HepG2 (cell line): ENCODE data around the gene RCOR3. TPM values are rescaled to one million over a fixed set of nuclear protein-coding genes. Genes with fewer than 3 reads are reported as not detected.

Source experiments
- DMAP1 ChIP-seq: IDR thresholded peaks from 2 replicates; pipeline ENCODE4 v1.6.1; 2016
- GATAD1 ChIP-seq: IDR thresholded peaks from 2 replicates; pipeline ENCODE4 v1.6.1; 2016; ENCODE audit warnings: missing genetic modification reagents, missing compliant biosample characterization
- HHEX ChIP-seq: IDR thresholded peaks from 2 replicates; pipeline ENCODE4 v1.6.1; 2016; ENCODE audit warnings: control low read depth
- YEATS4 ChIP-seq: sonication (generic); formaldehyde crosslinking; IDR thresholded peaks from 2 replicates; pipeline ENCODE4 v1.4.0; 2020; ENCODE audit warnings: missing genetic modification reagents, borderline replicate concordance
- ZNF136 ChIP-seq: sonication (generic); formaldehyde crosslinking; IDR thresholded peaks from 2 replicates; pipeline ENCODE4 v1.8.1; 2022; ENCODE audit warnings: low read depth, mild to moderate bottlenecking, moderate library complexity, missing genetic modification reagents
- polyA plus RNA-seq, 8 experiments: library from polyadenylated mRNA; depleted of rRNA in 3 of 8; stranded (reverse) in 7 of 8; unstranded in 1 of 8; fragments of >200 nt; fragmentation: Illumina TruSeq in 4 of 8; extraction: Trizol in 4 of 8; gene quantifications; 2 replicates each; pipeline versions ENCODE4 v1.2.1 to v1.2.3, GENCODE V29; 2011 to 2016; ENCODE audit warnings: low read depth in 4 of 8, missing spikeins in 1 of 8, mixed read lengths in 1 of 8; ENCODE audit not compliant: insufficient read depth in 1 of 8
- total RNA-seq, 5 experiments: library from RNA; depleted of rRNA; stranded (reverse); fragments of >200 nt; fragmentation: Illumina TruSeq; extraction: Trizol; gene quantifications; 2 replicates each; pipeline ENCODE4 v1.2.3, GENCODE V29; 2016; ENCODE audit warnings: low read depth in 1 of 5
- TF ChIP-seq, protein P1 (sequence below): sonication (generic); formaldehyde crosslinking; IDR thresholded peaks from 2 replicates; pipeline ENCODE4 v1.4.0; 2020; ENCODE audit warnings: low read depth, mild to moderate bottlenecking, missing genetic modification reagents
- TF ChIP-seq, protein P2 (sequence below), 2 experiments: sonication (generic) in 1 of 2; formaldehyde crosslinking in 1 of 2; IDR thresholded peaks; 2 replicates each; pipeline versions ENCODE4 v1.5.1 to v1.6.1; 2011 to 2020; ENCODE audit warnings: borderline replicate concordance in 1 of 2, low read depth in 1 of 2, low read length in 1 of 2, mild to moderate bottlenecking in 1 of 2, missing genetic modification reagents in 1 of 2, moderate library complexity in 1 of 2
- TF ChIP-seq, protein P3 (sequence below): sonication (generic); formaldehyde crosslinking; IDR thresholded peaks from 2 replicates; pipeline ENCODE4 v1.4.0; 2020; ENCODE audit warnings: missing genetic modification reagents

The RCOR3 gene
- total and polyA plus RNA-seq, 2 of the 13 experiments (the other 11 are each of a cell fraction or from before 2014, with no cell fraction given): 16.8 to 31.6 TPM

DNA sequence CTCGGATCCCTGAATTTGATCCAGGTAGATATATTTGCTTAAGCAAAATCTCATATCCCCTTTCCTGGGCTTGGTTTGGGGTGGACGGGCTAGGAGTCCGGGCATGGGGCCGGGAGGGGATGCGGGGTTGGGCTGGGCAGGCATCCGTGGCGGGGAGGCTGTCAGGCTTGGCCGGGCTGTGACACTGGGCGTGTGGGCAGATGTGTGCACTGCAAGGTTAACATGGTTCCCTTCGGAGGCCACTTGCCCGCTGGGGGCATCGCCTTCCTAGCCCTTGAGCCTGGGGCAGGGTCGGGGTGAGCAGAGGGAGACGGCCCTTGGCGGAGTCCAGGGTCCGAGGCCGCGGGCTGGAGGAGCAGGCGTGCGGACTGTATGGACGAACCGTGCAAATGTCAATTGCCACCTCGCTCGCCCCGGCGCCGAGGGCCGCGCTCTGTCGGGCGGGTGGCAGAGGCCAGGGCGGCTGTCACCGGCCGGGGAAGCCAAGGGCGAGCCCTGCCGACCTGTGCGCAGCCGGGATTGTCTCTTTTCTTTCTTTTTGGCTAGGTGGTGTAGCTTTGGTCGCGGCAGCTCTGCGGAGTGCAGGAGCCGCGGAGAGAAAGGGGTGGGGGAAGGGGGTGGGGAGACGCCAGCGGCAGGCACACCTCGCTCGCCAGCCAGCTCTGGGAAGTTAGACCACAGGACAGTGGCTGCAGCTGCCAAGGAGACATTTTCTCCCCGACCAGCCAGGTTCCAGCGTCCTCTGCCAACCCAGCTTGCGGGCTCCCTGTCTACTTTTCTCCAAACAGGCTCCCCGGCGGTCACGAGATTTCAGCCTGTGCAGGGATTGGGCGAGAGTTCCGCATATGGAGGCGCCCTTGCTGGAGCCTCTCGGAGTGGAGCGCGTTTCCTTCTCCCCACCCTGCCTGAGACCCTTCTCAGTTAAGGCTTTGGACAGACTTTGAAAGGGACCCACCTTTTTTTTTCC, 1.3 kb downstream of the RCOR3 start (continued):
- TF ChIP-seq, protein P1, sequence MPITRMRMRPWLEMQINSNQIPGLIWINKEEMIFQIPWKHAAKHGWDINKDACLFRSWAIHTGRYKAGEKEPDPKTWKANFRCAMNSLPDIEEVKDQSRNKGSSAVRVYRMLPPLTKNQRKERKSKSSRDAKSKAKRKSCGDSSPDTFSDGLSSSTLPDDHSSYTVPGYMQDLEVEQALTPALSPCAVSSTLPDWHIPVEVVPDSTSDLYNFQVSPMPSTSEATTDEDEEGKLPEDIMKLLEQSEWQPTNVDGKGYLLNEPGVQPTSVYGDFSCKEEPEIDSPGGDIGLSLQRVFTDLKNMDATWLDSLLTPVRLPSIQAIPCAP: no peak
- no peak for TF ChIP-seq HHEX (CRISPR knock-in tag)
- TF ChIP-seq ZNF136 (CRISPR knock-in tag): 0 out of 2 replicates have a peak, but pooled peaks have one; percentile 59
- TF ChIP-seq, protein P2, sequence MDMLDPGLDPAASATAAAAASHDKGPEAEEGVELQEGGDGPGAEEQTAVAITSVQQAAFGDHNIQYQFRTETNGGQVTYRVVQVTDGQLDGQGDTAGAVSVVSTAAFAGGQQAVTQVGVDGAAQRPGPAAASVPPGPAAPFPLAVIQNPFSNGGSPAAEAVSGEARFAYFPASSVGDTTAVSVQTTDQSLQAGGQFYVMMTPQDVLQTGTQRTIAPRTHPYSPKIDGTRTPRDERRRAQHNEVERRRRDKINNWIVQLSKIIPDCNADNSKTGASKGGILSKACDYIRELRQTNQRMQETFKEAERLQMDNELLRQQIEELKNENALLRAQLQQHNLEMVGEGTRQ (IDR thresholded peaks at IDR 0.05; ENCODE audit: low read depth, low read length): no peak
- TF ChIP-seq, protein P2 (CRISPR knock-in tag; IDR thresholded peaks at IDR 0.05; ENCODE audit: borderline replicate concordance): peak; percentile 68; the same call in 1 of the 2 replicates
- TF ChIP-seq DMAP1 (CRISPR knock-in tag): peak; percentile 43; the same call in 1 of the 2 replicates
- TF ChIP-seq GATAD1 (CRISPR knock-in tag): 0 out of 2 replicates have a peak, but pooled peaks have one; percentile 17
- TF ChIP-seq YEATS4 (CRISPR knock-in tag): 0 out of 2 replicates have a peak, but pooled peaks have one; percentile 50
- TF ChIP-seq, protein P3, sequence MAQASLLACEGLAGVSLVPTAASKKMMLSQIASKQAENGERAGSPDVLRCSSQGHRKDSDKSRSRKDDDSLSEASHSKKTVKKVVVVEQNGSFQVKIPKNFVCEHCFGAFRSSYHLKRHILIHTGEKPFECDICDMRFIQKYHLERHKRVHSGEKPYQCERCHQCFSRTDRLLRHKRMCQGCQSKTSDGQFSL (CRISPR knock-in tag): peak; percentile 45; the same call in 1 of the 2 replicates
